Measurements from ENCODE around the gene CDYL.

Gene CDYL

DNA sequence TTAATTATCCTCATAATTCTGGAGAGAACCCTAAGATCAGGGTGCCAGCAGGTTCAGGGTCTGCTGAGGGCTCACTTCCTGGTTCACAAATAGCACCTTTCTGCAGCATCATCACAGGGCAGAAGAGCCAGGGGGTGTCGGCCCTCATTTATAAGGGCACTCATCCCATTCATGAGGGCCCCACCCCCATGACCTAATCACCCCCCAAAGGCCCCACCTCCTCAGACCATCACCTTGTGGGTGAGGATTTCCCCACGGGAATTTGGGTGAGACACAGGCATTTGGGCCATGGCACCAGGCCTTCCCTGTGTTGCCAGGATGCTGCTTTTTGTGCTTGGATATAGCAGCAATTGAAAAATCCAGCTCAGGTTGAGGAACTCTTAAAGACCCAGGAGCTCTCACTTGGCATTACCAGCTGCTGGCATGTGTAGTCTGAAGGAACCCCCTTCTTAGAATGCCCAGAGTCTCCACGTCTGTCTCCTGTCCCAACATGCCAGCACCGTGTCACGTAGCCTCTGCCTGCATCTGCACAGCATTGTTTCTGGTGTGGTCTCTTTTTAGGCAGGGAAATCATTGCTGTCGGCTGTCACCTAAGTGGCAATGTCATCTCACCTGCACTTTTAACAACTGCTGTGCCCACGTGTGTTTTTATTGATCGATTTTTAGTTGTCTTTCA lies 156.2 kb downstream of the CDYL start:
- no peak for TF ChIP-seq POLR2A (IDR thresholded peaks at IDR 0.05; ENCODE audit: low read depth, low read length)
- DNase-seq (ENCODE audit: insufficient read length, low spot score) (no peak), FAIRE-seq (no peak)

DNA sequence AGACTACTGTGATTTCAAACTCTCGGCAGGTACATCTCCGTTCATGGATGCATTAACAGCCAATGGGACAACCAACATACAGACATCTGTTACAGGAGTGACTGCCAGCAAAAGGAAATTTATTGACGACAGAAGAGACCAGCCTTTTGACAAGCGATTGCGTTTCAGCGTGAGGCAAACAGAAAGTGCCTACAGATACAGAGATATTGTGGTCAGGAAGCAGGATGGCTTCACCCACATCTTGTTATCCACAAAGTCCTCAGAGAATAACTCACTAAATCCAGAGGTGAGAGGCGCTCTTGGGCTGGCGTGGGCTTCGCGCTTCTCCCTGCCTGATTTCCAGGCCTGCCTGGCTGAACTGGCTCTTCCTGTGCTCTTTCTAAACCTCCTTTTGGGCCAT lies 159.3 kb downstream of the CDYL start:
- FAIRE-seq (no peak), DNase-seq (ENCODE audit: insufficient read length, low spot score) (no peak)
- no peak for TF ChIP-seq POLR2A (IDR thresholded peaks at IDR 0.05; ENCODE audit: low read depth, low read length)

DNA sequence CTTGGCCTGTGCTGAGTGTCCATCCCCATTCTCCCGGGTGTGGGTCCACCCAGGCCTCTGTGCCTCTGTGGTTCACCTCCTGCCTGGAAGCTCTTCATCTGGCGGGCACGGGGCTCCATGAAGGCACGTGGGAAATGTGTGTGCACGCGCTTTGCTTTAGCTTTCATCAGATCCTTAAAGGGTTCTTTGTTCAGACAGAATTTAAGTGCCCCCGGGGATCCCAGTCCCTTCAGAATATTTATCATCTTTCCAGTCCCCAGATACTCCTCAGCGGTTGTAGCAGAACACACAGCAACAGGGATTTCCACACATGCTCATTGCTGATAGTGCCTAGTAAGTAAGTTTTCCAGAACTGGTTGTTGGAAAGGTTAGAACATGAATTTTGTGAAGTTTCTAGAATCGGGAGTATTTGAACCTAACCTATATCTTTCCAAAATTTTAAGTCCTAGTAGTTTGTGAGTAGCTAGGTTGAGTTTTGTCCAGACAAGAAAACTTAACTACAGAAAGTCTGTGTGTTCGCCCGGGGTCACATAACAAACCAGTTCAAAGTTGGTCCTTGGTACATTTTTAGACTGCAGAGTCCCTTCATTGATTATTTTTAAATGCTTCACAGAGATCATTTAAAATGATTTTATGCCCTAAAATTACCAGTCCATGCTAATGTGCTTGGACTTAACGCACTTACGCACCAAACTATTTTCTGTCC lies 159.9 kb downstream of the CDYL start:
- FAIRE-seq (no peak), DNase-seq (ENCODE audit: insufficient read length, low spot score) (no peak)
- no peak for TF ChIP-seq POLR2A (IDR thresholded peaks at IDR 0.05; ENCODE audit: low read depth, low read length)

DNA sequence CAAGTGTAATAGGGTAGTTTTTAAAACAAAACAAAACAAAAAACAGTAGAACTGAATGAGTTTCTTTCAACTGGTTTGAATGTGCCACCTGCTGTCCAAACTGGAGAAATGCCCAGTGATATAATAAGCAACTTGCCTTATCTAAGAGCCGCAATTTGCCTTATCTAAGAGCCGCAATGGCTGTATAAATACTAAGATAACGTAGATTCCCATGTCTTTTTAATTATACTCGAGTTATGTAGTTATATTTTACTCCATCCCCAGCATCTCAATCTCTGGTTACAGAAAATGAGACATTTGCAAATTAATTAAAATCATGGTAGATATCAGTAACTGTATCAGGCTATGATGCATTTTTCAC lies 160.5 kb downstream of the CDYL start:
- TF ChIP-seq POLR2A (IDR thresholded peaks at IDR 0.05; ENCODE audit: low read depth, low read length) = no peak
- no peak for FAIRE-seq
- DNase-seq (ENCODE audit: insufficient read length, low spot score) = no peak

DNA sequence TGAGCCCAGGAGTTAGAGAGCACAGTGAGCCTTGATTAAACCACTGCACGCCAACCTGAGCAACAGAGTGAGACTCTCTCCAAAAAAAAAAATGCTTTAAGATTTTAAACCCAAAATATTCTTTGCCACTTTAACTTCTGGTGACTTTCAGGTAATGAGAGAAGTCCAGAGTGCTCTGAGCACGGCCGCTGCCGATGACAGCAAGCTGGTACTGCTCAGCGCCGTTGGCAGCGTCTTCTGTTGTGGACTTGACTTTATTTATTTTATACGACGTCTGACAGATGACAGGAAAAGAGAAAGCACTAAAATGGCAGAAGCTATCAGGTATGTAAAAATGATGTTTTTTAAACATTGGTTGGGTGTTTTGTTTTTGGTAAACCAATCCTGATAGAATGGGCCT lies 161.2 kb downstream of the CDYL start:
- no peak for FAIRE-seq
- DNase-seq (ENCODE audit: insufficient read length, low spot score) = no peak
- no peak for TF ChIP-seq POLR2A (IDR thresholded peaks at IDR 0.05; ENCODE audit: low read depth, low read length)

DNA sequence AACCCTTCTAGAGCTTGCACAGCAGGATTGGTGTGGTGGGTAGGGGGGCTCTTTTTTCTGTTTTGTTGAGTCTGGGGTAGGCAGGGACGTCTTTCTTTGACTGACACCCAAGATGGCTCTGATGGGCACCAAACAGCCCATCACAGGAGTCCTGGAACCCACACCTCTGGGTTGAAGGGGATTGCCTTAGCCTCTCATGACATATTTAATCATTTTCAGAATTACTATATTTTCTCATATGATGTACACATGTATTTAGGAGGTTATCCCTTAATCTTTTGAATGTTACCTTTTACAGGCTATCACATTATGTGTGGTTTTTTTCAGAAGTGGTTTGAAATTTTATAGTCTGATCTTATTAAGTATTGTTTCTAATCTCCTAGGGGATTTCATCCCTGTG lies 163.0 kb downstream of the CDYL start:
- TF ChIP-seq POLR2A (IDR thresholded peaks at IDR 0.05; ENCODE audit: low read depth, low read length) = no peak
- FAIRE-seq (no peak), DNase-seq (ENCODE audit: insufficient read length, low spot score) (no peak)

DNA sequence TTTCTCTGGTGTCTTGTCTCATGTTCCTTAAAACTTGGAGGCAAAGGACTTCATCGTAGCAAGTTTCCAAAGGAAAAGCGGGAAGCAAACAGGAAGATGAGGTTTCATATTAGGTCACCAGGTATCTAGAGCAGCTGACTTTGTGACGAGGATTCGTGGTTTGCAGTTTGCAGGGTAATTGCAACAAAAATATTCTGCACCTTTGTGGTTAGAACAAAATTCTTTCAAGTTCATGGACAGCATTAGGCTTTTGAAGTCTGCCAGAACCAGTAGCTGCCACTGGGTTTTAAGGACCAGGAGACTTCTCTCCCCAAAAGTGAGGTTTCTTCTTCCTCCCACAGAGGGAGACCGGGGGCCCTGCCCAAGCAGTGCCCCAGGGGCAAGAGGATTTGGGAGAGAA lies 164.2 kb downstream of the CDYL start:
- FAIRE-seq = no peak
- DNase-seq (ENCODE audit: insufficient read length, low spot score) = no peak
- TF ChIP-seq POLR2A (IDR thresholded peaks at IDR 0.05; ENCODE audit: low read depth, low read length) = no peak

DNA sequence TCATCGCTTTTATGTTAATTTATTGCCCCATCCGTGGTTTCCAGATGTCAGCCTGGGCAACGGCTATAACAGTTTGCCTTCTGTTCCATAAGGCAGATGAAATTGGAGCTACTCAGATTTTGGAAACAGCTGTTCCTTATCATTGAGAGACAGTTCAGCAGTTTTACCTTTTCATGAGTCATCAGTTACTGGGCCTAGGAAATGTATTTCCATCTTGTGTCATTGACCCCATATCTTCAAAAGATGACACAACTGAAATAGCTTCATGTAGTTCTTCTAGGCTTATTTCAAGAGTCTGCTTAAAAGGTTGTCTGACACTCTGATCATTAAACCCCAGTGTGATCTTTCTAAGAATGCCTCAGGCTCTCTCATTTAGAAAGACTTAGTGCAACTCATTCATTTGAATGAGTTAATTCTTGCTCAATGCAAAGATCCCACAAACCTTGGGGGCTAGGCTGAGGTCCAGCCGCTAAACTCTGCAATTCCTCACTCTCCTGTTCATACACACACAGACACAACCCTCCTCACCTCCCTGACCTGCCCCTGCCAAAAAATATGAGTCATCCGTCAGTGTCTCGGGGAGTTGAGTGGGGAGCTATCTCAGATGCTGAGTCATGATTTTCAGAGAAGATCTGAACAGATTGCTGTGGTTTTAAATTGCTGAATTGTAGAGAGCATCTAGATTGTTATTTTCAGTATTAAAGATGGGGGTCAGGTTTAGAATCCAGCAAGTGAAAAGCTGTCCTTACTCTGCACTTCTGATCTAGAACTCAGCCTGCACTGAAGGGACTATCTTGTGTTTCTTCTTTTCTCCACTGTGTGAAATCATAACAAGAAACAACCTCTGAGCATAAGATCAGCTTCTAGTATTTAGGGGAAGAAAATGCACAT lies 165.8 kb downstream of the CDYL start:
- FAIRE-seq = peak; percentile 86
- no peak for TF ChIP-seq POLR2A (IDR thresholded peaks at IDR 0.05; ENCODE audit: low read depth, low read length)
- DNase-seq (ENCODE audit: insufficient read length, low spot score) = peak; percentile 77

DNA sequence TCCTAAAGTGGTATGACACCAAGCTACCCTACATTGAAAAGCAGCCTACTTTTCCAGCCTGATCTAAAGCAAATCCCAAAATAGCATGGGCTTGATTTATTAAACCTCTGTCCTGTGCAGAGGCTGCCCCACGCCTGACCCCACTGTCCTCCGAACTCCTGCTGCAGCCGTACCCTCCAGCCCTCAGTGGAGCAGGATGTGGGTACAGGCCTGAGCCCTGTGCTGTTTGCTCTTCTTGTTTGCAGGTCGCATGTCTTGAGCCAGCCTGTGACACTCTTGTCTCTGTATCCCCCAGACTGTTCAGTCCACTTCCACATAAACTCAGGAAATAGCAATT lies 166.4 kb downstream of the CDYL start:
- TF ChIP-seq POLR2A (IDR thresholded peaks at IDR 0.05; ENCODE audit: low read depth, low read length) = no peak
- no peak for DNase-seq (ENCODE audit: insufficient read length, low spot score)
- FAIRE-seq = no peak

DNA sequence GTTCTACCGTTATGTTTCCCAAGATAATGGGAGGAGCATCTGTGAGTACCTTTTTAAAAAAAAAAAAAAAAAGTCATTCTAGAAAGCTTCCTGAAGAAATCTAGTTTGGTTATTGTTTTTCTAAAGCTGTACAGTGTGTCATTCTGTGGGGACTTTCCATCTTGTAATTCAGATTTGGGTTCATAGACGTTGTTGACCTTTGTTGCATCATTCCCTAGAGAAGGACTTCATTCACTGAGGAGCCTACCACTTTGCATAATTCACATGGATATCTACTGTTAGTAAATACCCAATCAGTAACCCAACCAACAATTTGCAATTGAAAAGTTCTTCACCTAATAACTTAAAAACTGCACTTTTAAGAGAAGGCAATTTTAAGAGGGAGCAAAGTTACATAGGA lies 167.5 kb downstream of the CDYL start:
- FAIRE-seq (no peak), DNase-seq (ENCODE audit: insufficient read length, low spot score) (no peak)
- TF ChIP-seq POLR2A (IDR thresholded peaks at IDR 0.05; ENCODE audit: low read depth, low read length) = no peak

DNA sequence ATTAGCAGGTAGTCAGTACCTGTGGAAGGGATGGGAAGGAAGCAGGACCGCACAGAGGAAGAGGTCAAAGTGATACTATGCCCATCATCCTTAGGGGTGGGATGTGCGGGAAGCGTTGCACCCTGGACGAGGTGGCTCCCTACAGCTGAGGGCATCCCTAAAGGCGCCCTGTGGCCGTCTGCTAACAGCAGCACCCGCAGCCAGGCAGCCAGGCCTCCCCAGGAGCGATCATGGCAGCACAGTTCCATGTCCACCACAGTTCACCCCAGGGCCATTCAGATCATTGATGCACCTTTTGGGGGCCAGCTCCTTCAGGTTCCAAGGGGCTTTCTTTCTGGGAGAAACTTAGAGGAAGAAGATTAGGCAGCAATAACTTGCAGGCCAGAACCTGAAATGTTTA lies 168.1 kb downstream of the CDYL start:
- FAIRE-seq (no peak), DNase-seq (ENCODE audit: insufficient read length, low spot score) (no peak)
- no peak for TF ChIP-seq POLR2A (IDR thresholded peaks at IDR 0.05; ENCODE audit: low read depth, low read length)

DNA sequence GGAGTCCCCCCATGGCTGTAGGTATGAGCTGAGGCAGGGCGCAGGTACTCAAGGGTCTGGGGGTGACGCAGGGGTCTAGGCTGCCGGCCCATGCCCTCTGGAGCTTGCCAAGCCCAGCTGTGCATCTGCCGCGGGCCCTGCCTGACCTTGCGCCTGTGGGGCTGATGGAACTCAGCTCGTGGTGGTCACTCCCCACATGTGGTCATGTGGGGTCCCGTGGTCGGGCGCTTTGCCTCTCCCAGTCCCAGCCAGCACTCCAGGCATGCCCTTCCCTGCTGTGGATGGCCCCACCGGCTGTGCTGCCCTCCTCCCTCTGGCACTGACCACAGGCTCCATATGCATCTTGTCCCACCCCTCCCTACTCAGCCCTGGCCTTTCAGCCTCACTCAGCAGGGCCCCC lies 170.3 kb downstream of the CDYL start:
- FAIRE-seq (no peak), DNase-seq (ENCODE audit: insufficient read length, low spot score) (no peak)
- no peak for TF ChIP-seq POLR2A (IDR thresholded peaks at IDR 0.05; ENCODE audit: low read depth, low read length)

DNA sequence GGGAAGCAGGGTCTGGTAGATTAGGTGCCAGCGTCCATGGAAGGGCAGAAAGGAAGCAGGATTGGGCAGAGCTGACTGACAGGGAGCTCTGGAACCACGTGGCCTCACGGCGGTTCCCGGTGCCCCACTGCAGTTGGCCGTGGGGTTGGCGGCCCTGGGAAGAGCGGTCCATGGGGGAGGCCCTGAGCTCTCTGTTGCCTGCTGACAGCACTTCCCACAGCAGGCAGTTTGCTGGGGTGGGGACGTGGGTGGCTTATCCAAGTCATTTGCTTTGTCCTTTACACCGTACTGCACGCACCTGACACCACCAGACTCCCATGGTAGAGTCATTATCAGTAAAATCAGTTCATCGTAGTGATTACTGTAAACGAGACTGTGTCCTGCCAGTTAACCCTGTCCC lies 171.5 kb downstream of the CDYL start:
- FAIRE-seq (no peak), DNase-seq (ENCODE audit: insufficient read length, low spot score) (no peak)
- TF ChIP-seq POLR2A (IDR thresholded peaks at IDR 0.05; ENCODE audit: low read depth, low read length) = no peak

DNA sequence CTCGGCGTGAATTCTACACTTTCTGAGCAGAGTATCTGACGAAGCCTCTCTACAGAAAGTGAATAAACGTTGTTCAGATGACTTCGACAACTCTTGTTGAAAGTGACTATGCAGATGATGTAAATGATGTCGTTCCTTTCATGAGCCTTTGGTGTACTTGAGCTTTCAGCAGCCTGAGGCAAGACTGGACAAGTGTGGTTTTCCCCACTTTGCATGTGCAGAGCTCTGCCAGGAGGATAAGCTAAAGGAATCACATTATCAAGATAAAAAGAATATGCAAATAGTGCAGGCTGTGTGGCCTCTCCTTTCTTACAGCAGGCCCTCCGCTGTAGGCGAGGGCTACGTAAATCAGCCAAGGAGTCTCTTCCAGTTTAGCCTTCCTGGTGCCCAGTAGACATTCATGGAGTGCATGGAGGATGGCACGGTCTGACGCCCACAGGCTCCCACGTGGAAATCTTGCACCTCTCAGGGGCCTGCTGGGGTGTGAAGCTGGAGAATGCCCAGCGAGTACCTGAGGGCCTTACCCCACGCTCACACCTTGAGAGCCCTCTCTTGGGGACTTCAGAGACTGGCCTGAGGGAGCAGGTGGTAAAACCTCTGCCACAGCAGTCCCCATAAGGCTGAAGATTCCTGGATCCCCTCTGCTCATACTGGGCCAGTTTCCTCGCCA lies 172.7 kb downstream of the CDYL start:
- no peak for FAIRE-seq
- no peak for TF ChIP-seq POLR2A (IDR thresholded peaks at IDR 0.05; ENCODE audit: low read depth, low read length)
- DNase-seq (ENCODE audit: insufficient read length, low spot score) = no peak
